OCI-LY7 (cell line): ENCODE data around the gene IFIH1.
A peak's percentile ranks its signal among the peaks of the same experiment; 100 is the strongest.

Experiments used
- CTCF ChIP-seq: fragments of 200-600 bp; sonication (generic); conservative IDR thresholded peaks from 2 replicates; pipeline ENCODE4 v1.5.1; 2014; ENCODE audit warnings: mild to moderate bottlenecking, antibody characterized with exemption, low read length, moderate library complexity, mixed read lengths
- EZH2phosphoT487 ChIP-seq: fragments of 200-600 bp; sonication (generic); IDR thresholded peaks from 2 replicates; pipeline ENCODE4 v1.6.1; 2018; ENCODE audit warnings: low read depth, borderline replicate concordance, mild to moderate bottlenecking, mixed run types, antibody characterized with exemption, low read length, moderate library complexity, mixed read lengths

GRCh38 chr2:162297925-162298552, 20.4 kb downstream of the IFIH1 start:
- peak; percentile 89 for TF ChIP-seq CTCF
- no peak for TF ChIP-seq EZH2phosphoT487
